Activated T-helper 1 cell treated with anti-CD3 and anti-CD28 coated beads, Interleukin-2, amount 50 U/mL, for 16 hours (primary cell): ENCODE results near the gene PI16.
"Not testable (repeated sequence)": the region's sequence is repeated elsewhere in the genome, so short reads cannot be mapped to it uniquely, and the experiment has no call there.

Experiments used
- DNase-seq, 2 donors: peaks; one replicate each; pipeline ENCODE4 v3.0.0-alpha.2; 2020; ENCODE audit warnings: low read depth in 1 of 2, low spot score in 1 of 2

PI16 gene

GRCh38 chr6:36971921-36972673, 17.6 kb downstream of the PI16 start:
- DNase-seq: no peak

GRCh38 chr6:36973190-36973589, 18.7 kb downstream of the PI16 start:
- no peak for DNase-seq

- no peak for DNase-seq
These were observed 19.1 kb downstream of the PI16 start for GRCh38 chr6:36973647-36974046.

GRCh38 chr6:36975231-36976006, 20.9 kb downstream of the PI16 start:
- DNase-seq: no peak

GRCh38 chr6:36976007-36976264, 21.4 kb downstream of the PI16 start:
- DNase-seq: no peak

- DNase-seq: no peak
These were observed 22.0 kb downstream of the PI16 start for GRCh38 chr6:36976509-36976908.

GRCh38 chr6:36976931-36977330, 22.4 kb downstream of the PI16 start:
- no peak for DNase-seq

GRCh38 chr6:36977470-36977941, 23.0 kb downstream of the PI16 start:
- no peak for DNase-seq

GRCh38 chr6:36978421-36979346, 24.1 kb downstream of the PI16 start:
- no peak for DNase-seq

- DNase-seq: no peak
These were observed 24.8 kb downstream of the PI16 start for GRCh38 chr6:36979347-36979742.

- DNase-seq: no peak
These were observed 25.6 kb downstream of the PI16 start for GRCh38 chr6:36980129-36980528.

GRCh38 chr6:36980876-36981619, 26.5 kb downstream of the PI16 start:
- DNase-seq: no peak

GRCh38 chr6:36983538-36983937, 29.0 kb downstream of the PI16 start:
- no peak for DNase-seq

GRCh38 chr6:36984581-36985416, 30.3 kb downstream of the PI16 start:
- DNase-seq: no peak

- DNase-seq: no peak
These were observed 30.9 kb downstream of the PI16 start for GRCh38 chr6:36985417-36985807.

GRCh38 chr6:36985808-36986703, 31.5 kb downstream of the PI16 start, which contains the start of gene MTCH1:
MTCH1 (minus strand) TSS chr6:36986196; CDS start chr6:36986173, 23 bp downstream.
- DNase-seq: peak; percentile 68 to 85

GRCh38 chr6:36986704-36987047, 32.1 kb downstream of the PI16 start:
- no peak for DNase-seq

- DNase-seq: no peak
These were observed 34.7 kb downstream of the PI16 start for GRCh38 chr6:36989264-36989663.

- DNase-seq: not testable (repeated sequence)
These were observed 35.9 kb downstream of the PI16 start for GRCh38 chr6:36990401-36990800.
